Measurements from ENCODE around the gene KRTAP10-9.

The KRTAP10-9 gene

DNA sequence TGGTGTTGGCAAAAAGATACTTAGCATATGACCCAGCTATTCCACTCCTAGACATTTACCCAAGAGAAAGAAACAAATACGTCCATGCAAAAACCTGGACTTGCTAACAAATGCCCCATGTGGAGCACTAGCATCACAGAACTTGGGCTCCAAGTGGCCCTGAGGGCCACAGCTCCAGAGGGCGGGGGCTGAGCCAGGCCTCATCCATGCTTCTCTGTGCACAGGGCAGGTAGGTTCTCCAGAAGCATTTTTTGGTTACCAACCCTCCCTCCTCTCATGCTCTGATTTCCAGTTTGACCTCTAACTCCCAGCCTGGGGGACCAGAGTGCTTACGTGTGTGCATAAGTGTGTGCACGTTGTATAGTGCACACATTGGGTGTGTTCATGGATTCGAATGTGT is 37.8 kb downstream of the KRTAP10-9 start:
- Histone ChIP-seq H3K23ac (ENCODE audit: low read length in 2 of 2) (no peak overlapping the region), H2BK120ac (ENCODE audit: low read depth, low read length) (no peak overlapping the region), H3K9me3 (ENCODE audit: control insufficient read depth, low read length) (peaks cover 25% of the 10 kb centered on the region), H3K27me3 (ENCODE audit: control insufficient read depth in 1 of 2, insufficient read depth in 1 of 2, low read length in 2 of 2) (no peaks in the 10 kb centered on the region), H3K27ac (ENCODE audit: low read length, poor library complexity, severe bottlenecking) (no peak overlapping the region), H3K9ac (ENCODE audit: low read length) (no peak overlapping the region), H3K18ac (ENCODE audit: low read depth in 1 of 2, low read length in 2 of 2) (no peak overlapping the region), H2AK5ac (ENCODE audit: low read length, severe bottlenecking) (no peak overlapping the region), H3K14ac (ENCODE audit: low read length in 2 of 2) (no peak overlapping the region), H4K8ac (ENCODE audit: low read length) (no peak overlapping the region), H2BK12ac (ENCODE audit: low read length in 2 of 2) (no peak overlapping the region), H2BK5ac (ENCODE audit: low read depth, low read length, poor library complexity, severe bottlenecking) (no peak overlapping the region), H3K36me3 (ENCODE audit: control insufficient read depth in 1 of 2, insufficient read depth in 2 of 2, low read depth in 1 of 2, low read length in 2 of 2) (no peaks in the 10 kb centered on the region), H3K4me2 (ENCODE audit: low read length, poor library complexity, severe bottlenecking) (no peak overlapping the region), H2BK15ac (ENCODE audit: low read depth, poor library complexity, severe bottlenecking) (no peak overlapping the region), H3K4me3 (ENCODE audit: insufficient read depth in 1 of 2, low read depth in 1 of 2, low read length in 2 of 2) (no peak overlapping the region), H3K4me1 (ENCODE audit: control insufficient read depth, insufficient read depth, low read depth, low read length) (no peaks in the 10 kb centered on the region), H4K91ac (ENCODE audit: low read length) (no peak overlapping the region), H2AFZ (ENCODE audit: low read depth, low read length) (no peak overlapping the region), H3K4ac (ENCODE audit: low read depth in 1 of 2, low read length in 2 of 2) (no peak overlapping the region), H3K79me1 (replicated peaks; ENCODE audit: low read length, poor library complexity, severe bottlenecking) (no peaks in the 10 kb centered on the region)
- 82% methylated on average over 5 of the region's 5 CpGs for WGBS
- DNase-seq = no peak

DNA sequence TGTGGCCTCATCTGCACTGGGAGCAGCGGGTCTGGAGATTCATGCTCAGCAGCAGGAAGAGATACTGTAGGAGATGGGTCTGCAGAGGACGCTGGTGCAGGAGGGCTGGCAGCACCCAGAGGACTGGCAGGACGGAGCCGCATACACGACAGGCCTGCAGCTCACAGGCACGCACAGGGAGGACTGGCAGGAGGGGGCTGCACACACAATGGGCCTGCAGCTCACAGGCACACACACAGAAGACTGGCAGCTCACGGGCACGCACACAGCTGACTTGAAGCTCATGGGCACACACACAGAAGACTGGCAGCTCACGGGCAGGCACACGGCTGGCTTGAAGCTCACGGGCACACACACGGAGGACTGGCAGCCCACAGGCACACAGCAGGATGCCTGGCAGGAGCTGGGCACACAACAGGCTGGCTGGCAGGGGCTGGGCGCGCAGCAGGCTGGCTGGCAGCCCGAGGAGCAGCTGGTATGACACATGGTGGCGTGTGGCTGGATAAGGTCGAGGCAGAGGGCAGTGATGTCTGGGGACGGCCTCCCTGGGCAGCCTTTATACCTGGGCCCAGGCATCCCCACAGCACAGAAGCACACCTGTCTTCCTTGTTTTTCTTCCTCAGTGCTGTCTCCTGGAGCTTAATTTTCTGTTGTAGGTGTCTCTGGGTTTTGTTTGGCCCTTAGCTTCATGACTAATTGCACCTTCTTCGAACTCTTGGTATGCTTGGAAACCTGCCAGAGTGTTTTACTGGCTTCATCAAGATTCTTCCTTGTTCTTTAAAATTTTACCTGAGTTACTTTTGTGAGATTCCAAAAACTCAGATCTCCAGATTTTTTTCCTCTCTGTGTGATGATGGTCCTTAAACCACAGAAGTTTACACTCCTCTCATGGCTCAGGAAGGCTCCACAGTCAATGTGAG is 39.8 kb downstream of the KRTAP10-9 start, which contains the start of gene KRTAP12-2:
Gene KRTAP12-2 (minus strand): TSS at position 527 of the 920 bp plus-strand sequence. CDS start 41 bp downstream, at position 486.
- Histone ChIP-seq H3K4me1 (ENCODE audit: control insufficient read depth, insufficient read depth, low read depth, low read length) (no peaks in the 10 kb centered on the region), H2AK5ac (ENCODE audit: low read length, severe bottlenecking) (no peak within 1 kb of the TSS), H3K36me3 (ENCODE audit: control insufficient read depth in 1 of 2, insufficient read depth in 2 of 2, low read depth in 1 of 2, low read length in 2 of 2) (no peaks in the 10 kb centered on the region), H3K4me2 (ENCODE audit: low read length, poor library complexity, severe bottlenecking) (no peak within 1 kb of the TSS), H3K4me3 (ENCODE audit: insufficient read depth in 1 of 2, low read depth in 1 of 2, low read length in 2 of 2) (no peak within 1 kb of the TSS), H3K79me1 (replicated peaks; ENCODE audit: low read length, poor library complexity, severe bottlenecking) (no peaks in the 10 kb centered on the region), H3K23ac (ENCODE audit: low read length in 2 of 2) (no peak within 1 kb of the TSS), H3K9ac (ENCODE audit: low read length) (no peak within 1 kb of the TSS), H3K14ac (ENCODE audit: low read length in 2 of 2) (no peak within 1 kb of the TSS), H3K27ac (ENCODE audit: low read length, poor library complexity, severe bottlenecking) (no peak within 1 kb of the TSS), H2BK15ac (ENCODE audit: low read depth, poor library complexity, severe bottlenecking) (no peak within 1 kb of the TSS), H2BK120ac (ENCODE audit: low read depth, low read length) (no peak within 1 kb of the TSS), H3K9me3 (ENCODE audit: control insufficient read depth, low read length) (peaks cover 38% of the 10 kb centered on the region), H3K4ac (ENCODE audit: low read depth in 1 of 2, low read length in 2 of 2) (no peak within 1 kb of the TSS), H2BK5ac (ENCODE audit: low read depth, low read length, poor library complexity, severe bottlenecking) (no peak within 1 kb of the TSS), H2BK12ac (ENCODE audit: low read length in 2 of 2) (no peak within 1 kb of the TSS), H2AFZ (ENCODE audit: low read depth, low read length) (no peak within 1 kb of the TSS), H3K27me3 (ENCODE audit: control insufficient read depth in 1 of 2, insufficient read depth in 1 of 2, low read length in 2 of 2) (no peaks in the 10 kb centered on the region), H4K91ac (ENCODE audit: low read length) (no peak within 1 kb of the TSS), H4K8ac (ENCODE audit: low read length) (no peak within 1 kb of the TSS), H3K18ac (ENCODE audit: low read depth in 1 of 2, low read length in 2 of 2) (no peak within 1 kb of the TSS)
- WGBS = 64% methylated on average over 16 of the region's 19 CpGs
- no peak for DNase-seq

DNA sequence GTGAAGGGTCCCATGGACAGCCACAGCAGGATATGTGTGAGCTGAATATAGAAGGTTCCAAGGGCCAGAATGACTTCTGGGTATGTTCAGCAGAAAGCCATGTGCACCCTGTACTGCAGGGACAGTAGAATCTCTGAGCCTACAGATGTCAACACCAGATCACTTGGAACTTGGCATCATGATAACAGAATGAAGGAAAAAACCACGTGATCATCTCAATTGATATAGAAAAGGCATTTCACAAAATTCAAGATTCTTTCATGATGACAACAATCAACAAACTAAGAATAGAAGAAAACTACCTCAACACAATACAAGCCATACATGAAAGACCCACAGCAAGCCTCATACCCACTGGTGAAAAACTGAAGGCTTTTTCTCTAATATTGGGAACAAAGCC is 40.7 kb downstream of the KRTAP10-9 start:
- Histone ChIP-seq H2AFZ (ENCODE audit: low read depth, low read length) (no peak overlapping the region), H3K14ac (ENCODE audit: low read length in 2 of 2) (no peak overlapping the region), H4K8ac (ENCODE audit: low read length) (no peak overlapping the region), H3K4me2 (ENCODE audit: low read length, poor library complexity, severe bottlenecking) (no peak overlapping the region), H3K79me1 (replicated peaks; ENCODE audit: low read length, poor library complexity, severe bottlenecking) (no peaks in the 10 kb centered on the region), H3K27me3 (ENCODE audit: control insufficient read depth in 1 of 2, insufficient read depth in 1 of 2, low read length in 2 of 2) (no peaks in the 10 kb centered on the region), H2AK5ac (ENCODE audit: low read length, severe bottlenecking) (no peak overlapping the region), H3K4ac (ENCODE audit: low read depth in 1 of 2, low read length in 2 of 2) (no peak overlapping the region), H2BK120ac (ENCODE audit: low read depth, low read length) (no peak overlapping the region), H3K27ac (ENCODE audit: low read length, poor library complexity, severe bottlenecking) (no peak overlapping the region), H2BK12ac (ENCODE audit: low read length in 2 of 2) (no peak overlapping the region), H3K18ac (ENCODE audit: low read depth in 1 of 2, low read length in 2 of 2) (no peak overlapping the region), H3K4me3 (ENCODE audit: insufficient read depth in 1 of 2, low read depth in 1 of 2, low read length in 2 of 2) (no peak overlapping the region), H3K36me3 (ENCODE audit: control insufficient read depth in 1 of 2, insufficient read depth in 2 of 2, low read depth in 1 of 2, low read length in 2 of 2) (no peaks in the 10 kb centered on the region), H3K23ac (ENCODE audit: low read length in 2 of 2) (no peak overlapping the region), H3K4me1 (ENCODE audit: control insufficient read depth, insufficient read depth, low read depth, low read length) (no peaks in the 10 kb centered on the region), H3K9ac (ENCODE audit: low read length) (no peak overlapping the region), H2BK5ac (ENCODE audit: low read depth, low read length, poor library complexity, severe bottlenecking) (no peak overlapping the region), H2BK15ac (ENCODE audit: low read depth, poor library complexity, severe bottlenecking) (no peak overlapping the region), H3K9me3 (ENCODE audit: control insufficient read depth, low read length) (peaks cover 40% of the 10 kb centered on the region), H4K91ac (ENCODE audit: low read length) (no peak overlapping the region)
- DNase-seq = no peak
- 72% methylated on average over 1 of the region's 1 CpG for WGBS

DNA sequence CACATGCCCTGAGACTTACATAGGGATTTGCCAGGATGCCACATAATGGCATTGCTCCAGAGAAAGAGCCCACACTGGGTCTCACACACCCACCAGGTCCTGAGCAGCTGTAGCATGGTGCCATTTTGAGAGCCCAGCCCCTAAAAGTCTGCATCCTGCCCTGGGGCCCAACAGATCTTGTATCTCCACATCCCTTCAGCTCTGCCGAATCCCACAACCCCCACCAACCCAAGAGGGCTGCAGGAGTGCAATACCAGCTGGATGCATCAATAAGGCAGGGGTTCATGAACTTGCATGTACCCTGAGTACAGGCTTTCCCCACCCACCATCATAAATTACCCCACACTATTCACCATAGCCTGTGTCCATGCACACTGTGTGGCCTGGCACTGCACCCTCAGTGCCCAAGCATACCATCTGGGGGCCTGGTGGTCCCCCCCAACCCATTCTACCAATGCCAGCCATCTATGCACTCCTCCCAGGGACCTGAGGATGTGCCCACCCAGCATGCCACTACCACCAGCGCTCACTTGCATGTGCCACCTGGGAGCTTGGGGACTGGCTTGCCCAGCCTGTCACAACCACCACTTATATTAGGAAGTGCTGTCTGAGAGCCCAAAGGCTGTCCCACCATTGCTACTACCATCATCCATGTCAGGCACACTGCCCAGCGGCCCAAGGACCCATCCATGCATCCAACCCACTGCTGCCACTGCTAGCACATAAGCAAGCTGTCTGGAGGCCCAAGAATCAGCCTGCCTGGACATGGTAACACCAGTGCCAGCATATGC is 43.9 kb downstream of the KRTAP10-9 start:
- Histone ChIP-seq H2AK5ac (ENCODE audit: low read length, severe bottlenecking) (no peak overlapping the region), H3K27ac (ENCODE audit: low read length, poor library complexity, severe bottlenecking) (no peak overlapping the region), H4K8ac (ENCODE audit: low read length) (no peak overlapping the region), H3K14ac (ENCODE audit: low read length in 2 of 2) (no peak overlapping the region), H3K36me3 (ENCODE audit: control insufficient read depth in 1 of 2, insufficient read depth in 2 of 2, low read depth in 1 of 2, low read length in 2 of 2) (no peaks in the 10 kb centered on the region), H3K4ac (ENCODE audit: low read depth in 1 of 2, low read length in 2 of 2) (no peak overlapping the region), H2BK5ac (ENCODE audit: low read depth, low read length, poor library complexity, severe bottlenecking) (no peak overlapping the region), H3K27me3 (ENCODE audit: control insufficient read depth in 1 of 2, insufficient read depth in 1 of 2, low read length in 2 of 2) (no peaks in the 10 kb centered on the region), H2BK15ac (ENCODE audit: low read depth, poor library complexity, severe bottlenecking) (no peak overlapping the region), H3K23ac (ENCODE audit: low read length in 2 of 2) (no peak overlapping the region), H3K9ac (ENCODE audit: low read length) (no peak overlapping the region), H3K4me1 (ENCODE audit: control insufficient read depth, insufficient read depth, low read depth, low read length) (no peaks in the 10 kb centered on the region), H3K79me1 (replicated peaks; ENCODE audit: low read length, poor library complexity, severe bottlenecking) (no peaks in the 10 kb centered on the region), H3K18ac (ENCODE audit: low read depth in 1 of 2, low read length in 2 of 2) (no peak overlapping the region), H2BK120ac (ENCODE audit: low read depth, low read length) (no peak overlapping the region), H3K4me2 (ENCODE audit: low read length, poor library complexity, severe bottlenecking) (no peak overlapping the region), H2AFZ (ENCODE audit: low read depth, low read length) (no peak overlapping the region), H4K91ac (ENCODE audit: low read length) (no peak overlapping the region), H2BK12ac (ENCODE audit: low read length in 2 of 2) (no peak overlapping the region), H3K9me3 (ENCODE audit: control insufficient read depth, low read length) (peaks cover 41% of the 10 kb centered on the region), H3K4me3 (ENCODE audit: insufficient read depth in 1 of 2, low read depth in 1 of 2, low read length in 2 of 2) (peak overlapping the region in 1 of 2 experiments; percentile 2)
- DNase-seq = no peak
- 58% methylated on average over 3 of the region's 3 CpGs for WGBS

Data from mesenchymal stem cell (in vitro differentiated cells and primary cell).